ENCODE results near the gene ICA1L. TPM values are rescaled to one million over a fixed set of nuclear protein-coding genes. Genes with fewer than 3 reads are reported as not detected.

Gene ICA1L
- total RNA-seq, 1 experiment from 2014 or later: 3.2 TPM

DNA sequence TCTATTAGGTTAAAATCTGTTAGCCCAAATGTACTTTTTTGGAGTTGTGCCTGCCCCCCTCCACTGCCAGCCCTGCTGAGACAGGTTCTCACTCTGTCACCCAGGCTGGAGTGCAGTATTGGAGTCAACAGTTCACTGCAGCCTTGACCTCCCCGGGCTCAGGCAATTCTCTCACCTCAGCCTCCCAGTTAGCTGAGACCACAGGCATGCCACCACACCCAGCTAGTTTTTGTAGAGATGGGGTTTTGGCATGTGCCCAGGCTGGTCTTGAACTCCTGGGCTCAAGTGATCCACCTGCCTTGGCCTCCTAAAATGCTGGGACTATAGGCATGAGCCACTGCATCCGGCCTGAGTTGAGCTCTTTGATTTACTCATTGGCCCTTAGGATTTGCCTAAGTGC lies 110.7 kb downstream of the ICA1L start:
- TF ChIP-seq, protein P1, sequence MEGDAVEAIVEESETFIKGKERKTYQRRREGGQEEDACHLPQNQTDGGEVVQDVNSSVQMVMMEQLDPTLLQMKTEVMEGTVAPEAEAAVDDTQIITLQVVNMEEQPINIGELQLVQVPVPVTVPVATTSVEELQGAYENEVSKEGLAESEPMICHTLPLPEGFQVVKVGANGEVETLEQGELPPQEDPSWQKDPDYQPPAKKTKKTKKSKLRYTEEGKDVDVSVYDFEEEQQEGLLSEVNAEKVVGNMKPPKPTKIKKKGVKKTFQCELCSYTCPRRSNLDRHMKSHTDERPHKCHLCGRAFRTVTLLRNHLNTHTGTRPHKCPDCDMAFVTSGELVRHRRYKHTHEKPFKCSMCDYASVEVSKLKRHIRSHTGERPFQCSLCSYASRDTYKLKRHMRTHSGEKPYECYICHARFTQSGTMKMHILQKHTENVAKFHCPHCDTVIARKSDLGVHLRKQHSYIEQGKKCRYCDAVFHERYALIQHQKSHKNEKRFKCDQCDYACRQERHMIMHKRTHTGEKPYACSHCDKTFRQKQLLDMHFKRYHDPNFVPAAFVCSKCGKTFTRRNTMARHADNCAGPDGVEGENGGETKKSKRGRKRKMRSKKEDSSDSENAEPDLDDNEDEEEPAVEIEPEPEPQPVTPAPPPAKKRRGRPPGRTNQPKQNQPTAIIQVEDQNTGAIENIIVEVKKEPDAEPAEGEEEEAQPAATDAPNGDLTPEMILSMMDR (conservative IDR thresholded peaks at IDR 0.05; ENCODE audit: low read depth, low read length): no peak
- no peak for TF ChIP-seq EZH2 (IDR thresholded peaks at IDR 0.05; ENCODE audit: borderline replicate concordance, low read depth, low read length, poor library complexity, severe bottlenecking)
- ChIA-PET POLR2A (ENCODE audit: low non-redundant PET) (no interaction called here), CTCF (no interaction called here)
- intact Hi-C loops (cut with micrococcal nuclease; ENCODE audit: unreplicated experiment): no loop called here
- DNase-seq (ENCODE audit: low spot score): no peak
- Histone ChIP-seq H3K27me3 (replicated peaks; ENCODE audit: insufficient read depth, low read depth, low read length, poor library complexity) (no peaks in the 10 kb centered on the region), H3K27ac (ENCODE audit: low read depth, low read length, poor library complexity, severe bottlenecking) (no peak overlapping the region), H3K4me1 (ENCODE audit: insufficient read depth, low read length, poor library complexity, severe bottlenecking) (no peaks in the 10 kb centered on the region), H3K4me3 (ENCODE audit: low read depth, low read length, poor library complexity, severe bottlenecking) (no peak overlapping the region), H3K9me3 (ENCODE audit: low read depth, low read length, poor library complexity, severe bottlenecking) (no peaks in the 10 kb centered on the region), H3K36me3 (ENCODE audit: insufficient read depth, low read length, poor library complexity, severe bottlenecking) (no peaks in the 10 kb centered on the region)
- no TSS peak for BruUV-seq (replicated peaks)

DNA sequence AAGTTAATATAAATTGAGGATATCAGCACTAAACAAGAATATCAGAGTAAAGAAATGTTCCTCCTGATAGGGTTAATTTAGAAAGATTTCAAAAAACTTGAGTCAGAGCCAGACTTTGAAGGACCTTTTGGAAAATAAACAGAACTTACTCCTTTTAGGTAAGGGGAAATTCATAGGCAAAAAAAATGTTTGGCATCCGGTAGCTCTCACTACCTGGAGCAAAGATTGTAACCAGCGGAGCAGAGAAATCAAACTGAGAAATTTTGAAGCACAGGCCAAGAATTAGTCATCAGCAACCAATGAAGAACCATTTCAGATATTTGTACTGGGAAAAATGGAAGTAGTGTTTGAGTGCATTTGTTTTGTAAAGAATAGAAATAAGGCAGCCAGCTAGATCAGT lies 113.0 kb downstream of the ICA1L start:
- DNase-seq (ENCODE audit: low spot score): no peak
- Histone ChIP-seq H3K27me3 (replicated peaks; ENCODE audit: insufficient read depth, low read depth, low read length, poor library complexity) (no peaks in the 10 kb centered on the region), H3K4me3 (ENCODE audit: low read depth, low read length, poor library complexity, severe bottlenecking) (no peak overlapping the region), H3K36me3 (ENCODE audit: insufficient read depth, low read length, poor library complexity, severe bottlenecking) (no peaks in the 10 kb centered on the region), H3K9me3 (ENCODE audit: low read depth, low read length, poor library complexity, severe bottlenecking) (no peaks in the 10 kb centered on the region), H3K27ac (ENCODE audit: low read depth, low read length, poor library complexity, severe bottlenecking) (no peak overlapping the region), H3K4me1 (ENCODE audit: insufficient read depth, low read length, poor library complexity, severe bottlenecking) (no peaks in the 10 kb centered on the region)
- TF ChIP-seq, protein P1 (conservative IDR thresholded peaks at IDR 0.05; ENCODE audit: low read depth, low read length): no peak
- TF ChIP-seq EZH2 (IDR thresholded peaks at IDR 0.05; ENCODE audit: borderline replicate concordance, low read depth, low read length, poor library complexity, severe bottlenecking): no peak
- ChIA-PET POLR2A (ENCODE audit: low non-redundant PET) (no interaction called here), CTCF (no interaction called here)
- intact Hi-C loops (cut with micrococcal nuclease; ENCODE audit: unreplicated experiment): no loop called here
- BruUV-seq (replicated peaks): no TSS peak

DNA sequence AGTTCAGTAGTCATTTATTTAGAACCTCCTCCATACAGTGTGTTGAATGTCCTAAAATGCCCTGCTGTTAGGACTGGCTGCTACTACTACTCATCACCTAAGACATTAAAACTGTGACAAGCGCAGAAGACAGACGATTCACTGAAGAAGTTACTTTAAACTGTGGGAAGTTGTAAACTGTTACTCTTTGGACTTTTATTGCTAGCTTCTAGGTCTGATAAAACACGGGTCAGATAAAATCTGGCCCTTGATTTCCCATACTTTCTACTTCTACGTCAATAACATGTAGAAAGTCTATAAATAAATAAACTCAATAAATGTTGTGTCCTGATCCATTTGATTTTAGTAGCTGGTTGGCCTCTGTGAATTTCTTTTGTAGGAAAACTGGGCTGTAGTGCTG lies 113.4 kb downstream of the ICA1L start:
- no peak for TF ChIP-seq EZH2 (IDR thresholded peaks at IDR 0.05; ENCODE audit: borderline replicate concordance, low read depth, low read length, poor library complexity, severe bottlenecking)
- TF ChIP-seq, protein P1 (conservative IDR thresholded peaks at IDR 0.05; ENCODE audit: low read depth, low read length): no peak
- H3K4me3 ChIP-seq (ENCODE audit: low read depth, low read length, poor library complexity, severe bottlenecking): no peak overlapping the region
- H3K9me3 ChIP-seq (ENCODE audit: low read depth, low read length, poor library complexity, severe bottlenecking): no peaks in the 10 kb centered on the region
- no peaks in the 10 kb centered on the region for H3K27me3 ChIP-seq (replicated peaks; ENCODE audit: insufficient read depth, low read depth, low read length, poor library complexity)
- intact Hi-C loops (cut with micrococcal nuclease; ENCODE audit: unreplicated experiment): no loop called here
- ChIA-PET CTCF (no interaction called here), POLR2A (ENCODE audit: low non-redundant PET) (no interaction called here)
- H3K4me1 ChIP-seq (ENCODE audit: insufficient read depth, low read length, poor library complexity, severe bottlenecking): no peaks in the 10 kb centered on the region
- no peaks in the 10 kb centered on the region for H3K36me3 ChIP-seq (ENCODE audit: insufficient read depth, low read length, poor library complexity, severe bottlenecking)
- BruUV-seq (replicated peaks): no TSS peak
- no peak for DNase-seq (ENCODE audit: low spot score)
- no peak overlapping the region for H3K27ac ChIP-seq (ENCODE audit: low read depth, low read length, poor library complexity, severe bottlenecking)

All from A673 (cell line).